Ishikawa (cell line): ENCODE data around the gene SYT1.

Source experiments
- CREB1 ChIP-seq: IDR thresholded peaks from 2 replicates; pipeline ENCODE4 v1.6.1; 2012; ENCODE audit warnings: low read depth
- EGR1 ChIP-seq: IDR thresholded peaks from 2 replicates; pipeline ENCODE4 v1.6.1; 2012
- EP300 ChIP-seq: IDR thresholded peaks from 2 replicates; pipeline ENCODE4 v1.6.1; 2012; ENCODE audit warnings: borderline replicate concordance
- FOXM1 ChIP-seq: IDR thresholded peaks from 2 replicates; pipeline ENCODE4 v1.6.1; 2012; ENCODE audit warnings: low read depth, borderline replicate concordance
- MAX ChIP-seq: IDR thresholded peaks from 2 replicates; pipeline ENCODE4 v1.6.1; 2012
- YY1 ChIP-seq: IDR thresholded peaks from 2 replicates; pipeline ENCODE4 v1.6.1; 2012; ENCODE audit warnings: low read depth
- ZBTB7A ChIP-seq: IDR thresholded peaks from 2 replicates; pipeline ENCODE4 v1.6.1; 2012; ENCODE audit warnings: low read depth

GRCh38 chr12:79411791-79412190 is 547.2 kb downstream of the SYT1 start:
- TF ChIP-seq CREB1 (no peak), MAX (no peak), FOXM1 (no peak), EP300 (no peak), YY1 (no peak), ZBTB7A (no peak), EGR1 (no peak)
